Fibroblast of skin of back (primary cell): ENCODE data around the gene LPGAT1. TPM values are rescaled to one million over a fixed set of nuclear protein-coding genes. Genes with fewer than 3 reads are reported as not detected.
"Not testable (repeated sequence)": the region's sequence is repeated elsewhere in the genome, so short reads cannot be mapped to it uniquely, and the experiment has no call there.

Experiments
- DNase-seq: peaks from one replicate; pipeline ENCODE4 v3.0.0-alpha.2; 2013
- polyA plus RNA-seq, 2 experiments: library from polyadenylated mRNA; unstranded; fragments of 120-200 nt; gene quantifications; one replicate each; pipeline ENCODE4 v1.2.1, GENCODE V29; 2013; ENCODE audit not compliant: insufficient read length in 2 of 2

The LPGAT1 gene, protein sequence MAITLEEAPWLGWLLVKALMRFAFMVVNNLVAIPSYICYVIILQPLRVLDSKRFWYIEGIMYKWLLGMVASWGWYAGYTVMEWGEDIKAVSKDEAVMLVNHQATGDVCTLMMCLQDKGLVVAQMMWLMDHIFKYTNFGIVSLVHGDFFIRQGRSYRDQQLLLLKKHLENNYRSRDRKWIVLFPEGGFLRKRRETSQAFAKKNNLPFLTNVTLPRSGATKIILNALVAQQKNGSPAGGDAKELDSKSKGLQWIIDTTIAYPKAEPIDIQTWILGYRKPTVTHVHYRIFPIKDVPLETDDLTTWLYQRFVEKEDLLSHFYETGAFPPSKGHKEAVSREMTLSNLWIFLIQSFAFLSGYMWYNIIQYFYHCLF
- polyA plus RNA-seq (2013, experiment 1 of 2; ENCODE audit: insufficient read length) = 22.1 TPM
- polyA plus RNA-seq (2013, experiment 2 of 2; ENCODE audit: insufficient read length) = 24.8 TPM

DNA sequence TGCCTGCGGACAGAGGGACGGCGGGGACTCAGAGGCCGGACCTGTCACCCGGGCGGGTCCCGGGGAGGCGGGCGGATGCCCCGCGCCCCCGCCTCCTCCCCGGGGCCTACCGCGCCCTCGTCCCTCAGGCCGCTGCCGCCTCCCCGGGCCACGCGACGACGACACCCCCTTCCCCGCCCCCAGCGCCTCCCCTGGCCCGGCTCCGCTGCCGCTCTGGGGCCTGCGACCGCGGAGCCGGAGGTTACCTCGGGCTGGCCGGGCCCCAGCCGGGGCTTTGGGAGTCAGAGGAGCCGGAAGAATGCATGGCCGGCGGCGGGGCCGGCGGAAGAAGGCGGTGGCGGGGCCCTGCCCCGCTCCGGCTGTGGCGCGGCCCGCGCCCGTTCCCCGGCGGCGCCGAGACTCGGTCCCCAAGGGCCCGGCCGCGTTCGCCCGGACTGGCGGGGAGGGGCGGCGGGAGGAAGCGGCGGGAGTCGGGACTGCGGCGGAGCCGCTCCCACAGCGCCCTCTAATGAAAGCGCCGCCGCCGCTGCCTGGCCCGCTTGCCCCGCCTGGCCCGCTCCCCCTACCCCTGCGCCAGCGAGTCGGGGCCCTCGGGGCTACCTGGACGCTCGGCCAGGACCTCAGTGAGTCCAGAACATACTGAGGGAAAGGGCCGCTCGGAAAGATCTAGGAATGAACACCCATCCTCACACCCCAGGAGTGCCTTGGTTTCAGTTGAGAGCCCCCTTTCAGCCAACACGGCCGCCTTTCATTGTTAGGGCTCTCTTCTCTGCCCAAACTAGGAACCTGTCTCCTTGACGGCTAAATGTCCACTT lies at the start of gene LPGAT1:
Gene LPGAT1, minus strand, starts transcription at position 436 of the 815 bp plus-strand sequence. CDS start 1,467 bp downstream, outside the sequence.
- DNase-seq = peak; percentile 73

DNA sequence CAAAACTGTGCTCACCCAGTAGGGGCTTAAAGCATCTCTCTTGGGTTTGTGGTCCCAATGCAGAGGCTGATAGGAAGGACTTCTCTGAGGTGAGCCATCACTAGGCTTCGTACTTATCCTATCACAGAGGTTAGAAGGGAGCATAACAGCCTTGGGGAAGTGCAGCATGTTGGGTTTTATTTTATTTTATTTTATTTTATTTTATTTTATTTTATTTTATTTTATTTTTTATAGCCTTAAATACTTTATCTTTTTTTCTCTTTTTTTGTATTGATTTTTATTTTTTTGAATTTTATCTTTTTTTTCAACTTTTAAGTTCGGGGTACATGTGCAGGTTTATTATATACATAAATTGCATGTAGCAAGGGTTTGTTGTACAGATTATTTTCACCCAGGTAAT lies 48.9 kb upstream of the LPGAT1 start:
- no peak for DNase-seq

DNA sequence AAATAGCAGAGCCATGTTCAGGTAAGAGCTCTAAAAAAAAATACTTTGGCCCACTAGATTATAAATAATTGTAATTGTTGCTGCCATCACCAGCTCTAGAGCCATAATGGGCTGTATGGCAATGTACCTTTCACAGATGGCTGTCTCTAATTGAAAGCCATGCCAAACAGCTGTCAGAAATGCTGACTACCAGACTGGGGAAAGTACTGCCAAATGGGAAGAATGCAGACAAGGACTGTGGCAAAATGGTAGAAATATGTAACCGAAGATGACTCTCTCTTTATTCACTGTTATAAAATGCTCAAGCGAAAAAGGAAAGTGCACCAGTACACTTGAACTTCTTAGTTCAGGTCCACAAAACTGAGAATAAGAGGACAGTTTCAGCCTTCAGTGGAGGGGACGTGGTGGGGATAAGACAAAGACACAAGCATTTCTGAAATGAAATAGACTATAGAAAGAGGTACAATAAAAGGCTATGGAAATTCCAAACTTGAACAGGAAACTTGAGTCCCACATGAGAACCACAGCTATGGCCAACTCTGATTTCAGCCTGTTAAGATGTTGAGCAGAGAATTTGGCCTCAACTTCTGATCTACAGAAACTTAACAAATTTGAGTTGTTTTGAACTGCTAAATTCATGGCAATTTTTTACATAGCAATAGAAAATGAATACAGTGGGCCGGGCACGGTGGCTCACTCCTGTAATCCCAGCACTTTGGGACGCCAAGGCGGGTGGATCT lies 46.5 kb upstream of the LPGAT1 start:
- no peak for DNase-seq

DNA sequence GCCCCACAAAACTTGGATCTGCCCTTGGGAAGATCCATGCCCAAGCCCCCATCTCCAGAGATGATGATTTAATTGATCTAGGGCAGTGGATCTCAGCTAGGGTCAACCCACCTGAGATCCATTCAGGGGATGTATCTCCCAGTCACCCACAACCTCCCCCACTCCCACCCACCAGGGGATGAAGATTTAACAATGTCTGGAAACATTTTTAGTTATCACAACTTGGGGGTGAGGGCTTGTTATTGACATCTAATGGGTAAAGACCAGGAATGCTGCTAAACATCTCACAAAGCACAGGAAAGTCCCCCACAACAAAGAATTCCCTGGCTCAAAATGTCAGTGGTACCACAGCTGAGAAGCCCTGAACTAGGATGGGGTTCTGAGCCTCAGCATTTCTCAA lies 45.0 kb upstream of the LPGAT1 start:
- no peak for DNase-seq

DNA sequence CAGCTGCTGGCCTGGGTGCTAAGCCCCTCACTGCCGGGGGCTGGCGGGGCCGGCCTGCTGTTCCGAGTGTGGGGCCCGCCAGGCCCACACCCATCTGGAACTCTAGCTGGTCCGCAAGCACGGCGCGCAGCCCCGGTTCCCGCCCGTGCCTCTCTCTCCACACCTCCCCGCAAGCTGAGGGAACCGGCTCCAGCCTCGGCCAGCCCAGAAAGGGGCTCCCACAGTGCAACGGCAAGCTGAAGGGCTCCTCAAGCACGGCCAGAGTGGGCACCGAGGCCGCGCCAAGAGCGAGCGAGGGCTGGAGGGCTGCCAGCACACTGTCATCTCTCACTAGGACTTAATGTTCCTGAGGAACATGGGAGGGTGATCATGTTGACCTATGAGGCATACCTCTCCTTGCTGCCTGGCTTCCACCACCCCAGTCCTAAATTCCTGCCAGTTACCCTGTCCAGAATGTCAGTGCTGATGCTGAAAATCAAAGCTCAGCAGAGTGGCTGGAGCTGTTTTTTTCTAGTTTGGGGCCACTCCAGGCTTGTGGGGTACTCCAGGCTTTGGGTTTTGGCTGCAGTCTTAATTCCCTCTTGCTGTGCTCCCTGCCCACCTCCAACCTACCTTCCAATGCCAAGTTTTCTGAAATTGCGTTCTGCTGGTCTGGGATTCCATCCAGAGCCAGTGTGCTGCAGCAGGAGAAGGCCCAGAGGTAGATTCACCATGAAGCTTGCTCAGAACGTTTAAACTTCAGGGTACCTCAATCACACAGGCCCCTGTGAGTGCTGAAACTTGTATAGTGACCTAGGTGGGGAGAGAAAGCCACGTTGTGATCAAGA lies 44.2 kb upstream of the LPGAT1 start:
- no peak for DNase-seq

DNA sequence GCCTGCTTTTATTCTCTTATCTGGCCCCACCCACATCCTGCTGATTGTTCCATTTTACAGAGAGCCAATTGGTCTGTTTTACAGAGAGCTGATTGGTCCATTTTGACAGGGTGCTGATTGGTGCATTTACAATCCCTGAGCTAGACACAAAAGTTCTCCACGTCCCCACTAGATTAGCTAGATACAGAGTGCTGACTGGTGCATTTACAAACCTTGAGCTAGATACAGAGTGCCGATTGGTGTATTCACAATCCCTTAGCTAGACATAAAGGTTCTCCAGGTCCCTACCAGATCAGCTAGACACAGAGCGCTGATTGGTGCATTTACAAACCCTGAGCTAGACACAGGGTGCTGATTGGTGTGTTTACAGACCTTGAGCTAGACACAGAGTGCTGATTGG lies 43.2 kb upstream of the LPGAT1 start:
- DNase-seq = not testable (repeated sequence)

DNA sequence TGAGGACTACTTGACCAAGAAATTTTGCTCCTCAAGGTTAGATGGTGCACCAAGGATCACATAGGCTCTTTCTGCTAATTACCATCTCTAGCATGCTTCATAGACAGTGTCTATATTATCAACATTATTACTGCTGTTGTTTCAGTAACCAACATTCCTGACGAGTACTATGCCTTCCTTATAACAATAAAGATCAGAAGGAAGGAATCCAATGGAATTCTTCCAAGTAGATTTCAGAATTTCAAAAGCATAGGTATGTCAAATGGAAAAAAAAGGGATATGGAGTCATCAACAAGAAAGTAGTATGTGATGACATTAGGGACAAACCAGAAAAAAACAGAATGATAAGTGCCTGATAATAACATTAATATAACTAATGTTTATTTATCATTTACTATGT lies 39.6 kb upstream of the LPGAT1 start:
- no peak for DNase-seq

DNA sequence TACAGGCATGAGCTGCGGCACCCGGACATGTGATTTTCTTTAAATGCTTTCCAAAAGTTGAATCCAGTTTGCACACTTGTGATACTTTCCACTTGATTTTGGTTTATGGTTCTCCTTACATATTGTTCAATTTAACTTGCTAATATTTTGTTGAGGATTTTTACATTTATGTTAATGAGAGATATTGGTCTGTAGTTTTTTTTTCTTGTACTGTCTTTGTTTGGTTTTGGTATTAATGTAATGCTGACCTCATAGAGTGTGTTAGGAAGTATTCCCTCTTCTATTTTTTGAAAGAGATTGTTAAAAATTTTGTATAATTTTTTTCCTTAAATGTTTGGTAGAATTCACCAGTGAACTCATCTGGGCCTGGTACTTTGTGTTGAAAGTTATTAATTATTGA lies 34.6 kb upstream of the LPGAT1 start:
- DNase-seq = no peak

DNA sequence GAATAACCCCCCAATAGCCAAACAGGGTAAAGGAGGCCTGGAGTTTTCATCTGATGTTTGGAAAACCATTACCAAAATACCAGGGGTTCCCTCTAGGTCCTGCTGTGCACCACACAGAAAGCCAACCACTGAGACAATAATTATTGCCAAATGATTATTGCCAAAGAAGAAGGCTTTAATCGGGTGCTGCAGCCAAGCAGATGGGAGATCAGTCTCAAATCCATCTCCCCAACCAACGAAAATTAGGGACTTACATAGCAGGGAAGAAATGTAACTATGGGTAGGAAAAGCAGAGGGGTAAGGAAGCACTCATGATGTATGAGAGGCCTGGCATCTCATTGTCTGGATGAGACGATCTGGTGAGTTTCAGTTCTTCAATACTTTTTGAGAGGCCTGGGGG lies 28.8 kb upstream of the LPGAT1 start:
- DNase-seq = no peak

DNA sequence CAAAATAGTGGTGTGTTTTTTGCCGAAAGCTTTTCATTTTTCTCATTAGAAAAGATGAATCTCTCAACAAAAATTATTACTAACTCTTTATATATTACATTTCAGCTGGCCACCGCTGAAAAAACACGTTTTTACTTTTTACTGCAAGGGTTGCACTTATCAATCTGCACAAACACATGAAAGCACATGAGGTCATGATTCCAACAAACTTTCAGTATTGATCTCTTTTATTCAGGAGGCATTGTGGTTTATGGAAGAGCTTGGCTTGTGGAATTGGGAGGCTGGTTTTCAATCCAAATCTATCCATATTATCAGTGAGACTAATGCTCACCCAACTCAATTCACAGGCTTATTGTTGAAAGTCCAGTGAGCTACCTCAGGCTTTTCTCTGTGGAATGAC lies 20.6 kb upstream of the LPGAT1 start:
- no peak for DNase-seq

DNA sequence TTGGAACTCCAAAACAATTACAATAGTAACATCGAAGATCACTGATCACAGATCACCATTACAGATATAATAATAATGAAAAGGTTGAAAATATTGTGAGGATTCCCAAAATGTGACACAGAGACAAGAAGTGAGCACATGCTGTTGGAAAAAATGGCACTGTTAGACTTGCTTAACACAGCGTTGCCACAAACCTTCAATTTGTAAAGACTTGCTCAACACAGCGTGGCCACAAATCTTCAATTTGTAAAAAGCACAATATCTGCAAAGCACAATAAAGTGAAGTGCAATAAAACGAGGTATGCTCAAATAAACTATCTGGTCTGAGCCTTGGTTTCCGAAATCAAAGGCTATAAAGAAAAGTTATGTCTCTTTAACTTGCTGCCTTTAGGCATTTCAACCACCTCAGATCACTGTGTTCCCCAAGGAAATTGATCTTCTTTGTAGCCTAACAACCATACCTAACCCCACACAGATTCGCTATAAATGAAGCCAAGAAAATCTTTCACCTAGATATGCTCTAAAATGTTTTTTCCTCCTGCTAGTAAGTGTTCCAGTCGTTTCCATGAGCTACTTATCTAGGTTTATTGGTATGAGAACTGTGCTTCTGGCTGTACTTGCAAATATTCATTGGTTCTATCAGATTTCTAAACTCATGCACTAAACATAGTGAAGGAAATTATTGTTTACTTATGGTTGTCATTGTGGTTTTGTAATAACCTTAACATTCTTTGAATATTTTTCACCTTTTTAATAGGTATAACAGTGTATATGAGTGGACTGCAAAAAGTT lies 13.1 kb upstream of the LPGAT1 start:
- DNase-seq = no peak

DNA sequence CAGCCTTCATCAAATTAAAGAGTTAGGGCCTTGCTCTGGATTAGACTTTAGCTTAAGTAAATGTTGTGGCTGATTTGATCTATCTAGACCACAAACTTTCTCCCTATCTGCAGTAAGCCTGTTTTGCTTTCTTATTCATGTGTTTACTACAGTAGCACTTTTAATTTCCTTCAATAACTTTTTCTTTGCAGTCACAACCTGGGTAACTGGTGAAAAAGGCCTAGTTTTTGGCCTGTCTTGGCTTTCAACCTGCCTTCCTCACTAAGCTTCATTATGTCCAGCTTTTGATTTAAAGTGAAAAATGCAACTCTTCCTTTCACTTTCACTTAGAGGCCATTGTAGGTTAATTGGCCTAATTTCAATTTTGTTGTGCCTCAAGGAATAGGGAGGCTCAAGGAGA lies 12.5 kb upstream of the LPGAT1 start:
- DNase-seq = no peak

DNA sequence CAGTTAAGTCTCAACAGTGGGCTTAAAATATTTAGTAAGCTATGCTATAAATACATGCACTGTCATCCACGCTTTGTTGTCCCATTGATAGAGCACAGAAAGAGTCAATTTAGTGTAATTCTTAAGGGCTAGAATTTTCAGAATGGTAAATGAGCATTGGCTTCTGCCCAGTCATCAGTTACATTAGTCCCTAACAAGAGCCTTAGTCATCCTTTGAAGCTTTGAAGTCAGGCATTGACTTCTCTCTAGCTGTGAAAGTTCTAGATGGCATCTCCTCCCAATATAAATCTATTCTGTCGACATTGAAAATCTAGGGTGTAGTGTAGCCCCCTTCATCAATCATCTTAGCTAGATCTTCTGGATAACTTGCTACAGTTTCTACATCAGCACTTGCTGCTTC lies 12.0 kb upstream of the LPGAT1 start:
- no peak for DNase-seq

DNA sequence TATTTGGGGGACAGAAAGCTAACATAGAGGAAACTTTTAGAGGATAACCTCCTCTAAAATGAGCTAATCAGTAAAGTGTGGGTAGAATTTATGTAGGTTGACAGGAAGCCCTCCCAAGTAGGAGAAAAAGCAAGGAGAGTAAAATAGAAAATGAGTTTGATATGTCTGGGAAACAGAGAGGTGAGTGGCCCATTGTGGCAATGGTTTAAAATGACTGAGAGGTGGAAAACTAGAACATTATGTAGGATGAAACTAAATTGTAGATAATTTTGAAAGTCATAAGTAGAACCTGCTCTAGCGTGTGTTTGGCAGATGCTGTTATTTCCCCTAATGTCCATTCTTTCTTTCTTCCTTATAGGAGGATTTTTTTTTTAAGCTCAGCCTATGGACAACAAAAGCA lies 8.5 kb upstream of the LPGAT1 start:
- DNase-seq = no peak

DNA sequence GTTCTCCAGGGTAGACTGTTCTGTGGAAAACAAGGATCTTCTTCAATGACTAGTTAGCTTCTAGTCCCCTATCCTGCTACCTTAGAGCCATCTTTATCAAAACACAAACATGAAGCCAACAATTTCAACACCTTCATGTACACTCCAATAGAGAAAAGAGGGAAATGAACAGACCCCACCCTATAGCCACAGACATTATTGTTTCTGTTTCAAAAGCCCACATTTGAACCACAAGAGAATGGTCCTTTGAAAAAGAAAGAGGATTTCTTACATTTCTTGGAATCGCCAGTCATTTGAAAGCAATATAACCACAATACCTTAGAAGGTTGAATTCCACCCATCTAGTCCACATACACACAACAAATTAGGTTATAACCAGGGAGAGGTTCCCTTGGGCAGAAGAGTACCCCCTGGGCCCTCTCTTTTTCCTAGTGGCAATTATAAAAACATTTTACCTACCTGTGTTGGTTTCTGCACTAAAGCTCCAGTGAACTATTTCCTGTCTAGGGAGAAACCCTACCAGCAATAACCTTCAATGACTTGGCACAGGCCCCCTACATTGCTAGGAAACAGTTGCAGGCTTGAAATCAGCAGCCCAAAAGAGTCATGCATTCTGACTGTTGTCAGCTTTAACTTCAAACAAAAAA lies 2.7 kb upstream of the LPGAT1 start:
- no peak for DNase-seq

DNA sequence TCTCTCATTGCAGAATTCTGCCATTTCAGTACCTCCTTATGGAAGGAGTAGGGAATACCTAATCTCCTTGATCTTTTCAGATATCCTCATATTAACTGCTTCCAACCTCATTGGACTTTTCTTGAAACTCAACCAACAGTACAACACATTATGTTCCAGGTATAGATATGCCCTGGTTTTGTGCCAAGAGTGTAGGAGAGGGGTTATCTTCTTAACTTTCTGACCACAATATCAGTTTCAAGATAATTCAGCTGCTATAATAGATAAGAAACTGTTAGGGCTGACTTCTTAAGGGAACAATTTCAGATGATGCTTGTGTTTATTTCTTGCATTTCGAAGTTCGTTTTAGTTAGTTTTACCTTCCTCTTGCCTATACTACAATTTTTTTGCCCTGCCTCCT lies 2.1 kb upstream of the LPGAT1 start:
- no peak for DNase-seq

DNA sequence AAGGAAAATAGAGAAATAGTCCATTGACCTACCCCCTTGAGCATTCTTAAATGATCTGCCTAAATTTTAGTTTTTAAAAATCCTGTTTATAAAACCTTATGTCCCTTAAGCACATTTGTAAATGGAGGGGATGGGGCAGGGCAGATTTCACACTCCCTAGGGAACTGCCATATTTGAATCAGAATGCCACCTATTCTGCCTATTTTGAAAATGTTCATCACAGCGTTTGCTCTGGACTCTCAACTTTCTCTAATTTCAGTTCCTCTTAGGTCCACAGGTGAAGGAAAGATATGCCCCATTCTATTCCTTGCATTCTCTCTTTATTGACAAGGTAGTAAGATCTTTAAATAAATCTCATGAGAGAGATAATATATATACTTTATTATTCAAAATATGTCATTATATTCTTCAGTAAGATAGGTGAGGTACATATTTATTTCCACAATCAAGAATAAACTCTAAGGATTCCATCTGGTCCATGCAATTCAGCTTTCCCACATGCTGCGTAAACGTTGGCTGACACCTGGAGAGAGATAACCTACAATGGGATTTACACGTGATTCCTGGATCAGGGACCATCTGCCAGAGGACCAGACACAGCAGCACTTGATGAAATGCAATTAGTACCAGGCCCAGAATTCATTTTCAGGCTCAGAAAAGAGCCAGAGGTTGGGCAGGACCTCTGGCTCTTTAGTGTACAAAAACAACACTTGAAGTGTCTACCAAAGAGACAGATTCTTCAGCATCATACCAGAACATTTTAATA lies 1.2 kb upstream of the LPGAT1 start:
- DNase-seq = no peak

DNA sequence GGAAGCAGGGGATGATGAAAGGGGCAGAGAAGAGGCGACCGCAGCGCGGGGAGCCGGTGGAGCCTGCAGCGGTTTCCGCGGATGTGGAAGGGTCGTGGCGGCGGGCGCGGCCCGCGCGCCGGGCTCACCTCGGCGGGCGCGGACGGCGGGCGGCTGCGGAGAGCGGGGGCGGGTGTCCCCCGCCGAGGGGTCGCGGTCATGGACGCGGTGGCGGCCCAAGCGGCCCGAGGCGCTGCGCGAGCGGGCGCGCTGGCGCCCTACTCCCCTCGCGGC lies 572 bp downstream of the LPGAT1 start:
- DNase-seq = no peak

DNA sequence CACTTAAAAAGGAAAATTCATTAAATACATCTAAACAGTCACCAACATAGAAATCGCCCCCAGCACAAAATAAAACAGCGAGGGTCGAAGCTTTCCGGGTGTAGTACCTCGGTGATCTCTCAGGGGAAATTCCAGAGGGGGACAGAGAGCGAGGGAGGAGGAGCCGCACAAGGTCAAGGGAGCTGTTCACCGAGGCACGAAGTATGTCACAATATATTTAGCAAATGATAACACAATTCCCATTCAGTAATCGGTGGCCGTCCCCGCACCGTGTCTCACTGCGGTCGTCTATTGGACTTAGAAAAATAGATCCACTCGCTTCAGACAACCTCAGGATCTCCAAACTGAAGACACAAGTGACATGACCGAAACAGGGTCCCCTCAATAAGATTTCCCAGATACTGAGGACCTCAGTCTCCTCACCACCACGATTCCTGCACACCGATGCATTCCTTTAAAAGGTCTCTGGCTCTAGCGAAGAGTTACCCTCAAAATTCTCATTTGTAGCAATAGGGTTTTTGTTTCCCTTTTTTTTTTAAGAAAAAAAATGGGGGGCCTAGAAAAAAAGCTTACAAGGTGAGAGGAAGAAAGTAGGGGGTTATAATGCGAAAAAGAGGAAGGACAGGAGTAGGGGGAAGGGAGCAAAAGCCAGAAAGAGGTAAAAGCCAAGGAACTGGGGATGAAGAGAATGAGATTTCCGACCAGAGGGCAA lies 1.1 kb downstream of the LPGAT1 start:
- peak; percentile 34 for DNase-seq
